ENCODE measurements around the gene SLC44A3. TPM values are rescaled to one million over a fixed set of nuclear protein-coding genes. Genes with fewer than 3 reads are reported as not detected.

The SLC44A3 gene
- total and polyA plus RNA-seq, 2 donors (not counting 1 experiment from before 2014, with no cell fraction given), result 3.9 to 9.7 TPM

- H4K20me1 ChIP-seq (ENCODE audit: control insufficient read depth, extremely low read depth, insufficient read depth, low read length), result no peaks in the 10 kb centered on the region
- no peak overlapping the region for H3K27ac ChIP-seq (ENCODE audit: insufficient read depth, low read length)
- peak overlapping the region; percentile 96 for H3K4me2 ChIP-seq (ENCODE audit: extremely low read depth, insufficient read depth, low read length)
- H3K9me3 ChIP-seq (ENCODE audit: control insufficient read depth, insufficient read depth, low read depth, low read length), result no peaks in the 10 kb centered on the region
- DNase-seq (ENCODE audit: low read depth in 2 of 2), result no peak
- no peak for TF ChIP-seq EZH2 (IDR thresholded peaks at IDR 0.05; ENCODE audit: low read length, missing control alignments)
- no peak for TF ChIP-seq CTCF (conservative IDR thresholded peaks at IDR 0.05 in 1 of 2, IDR thresholded peaks at IDR 0.05 in 1 of 2; ENCODE audit: low read depth in 1 of 2, low read length in 2 of 2)
- peak overlapping the region; percentile 56 to 71 (median 66) for H3K4me3 ChIP-seq (replicated peaks in 1 of 4; ENCODE audit: control extremely low read depth in 1 of 4, insufficient read depth in 1 of 4, low read depth in 3 of 4, low read length in 4 of 4)
- H3K4me1 ChIP-seq (ENCODE audit: control insufficient read depth, extremely low read depth, insufficient read depth, low read length), result no peaks in the 10 kb centered on the region
- peak overlapping the region; percentile 86 for H2AFZ ChIP-seq (ENCODE audit: low read length)
- H3K79me2 ChIP-seq (ENCODE audit: control insufficient read depth, insufficient read depth, low read length), result no peaks in the 10 kb centered on the region
- H3K9ac ChIP-seq (ENCODE audit: insufficient read depth, low read length), result no peak overlapping the region
- no peaks in the 10 kb centered on the region for H3K36me3 ChIP-seq (ENCODE audit: control insufficient read depth, insufficient read depth, low read length)
- peaks cover 3% of the 10 kb centered on the region for H3K27me3 ChIP-seq (ENCODE audit: control insufficient read depth, insufficient read depth, low read length)
Observed at GRCh38 chr1:94819238-94819944, 766 bp upstream of the SLC44A3 start.

GRCh38 chr1:94820936-94821335 is 779 bp downstream of the SLC44A3 start:
- no peak overlapping the region for H3K9ac ChIP-seq (ENCODE audit: insufficient read depth, low read length)
- TF ChIP-seq EZH2 (IDR thresholded peaks at IDR 0.05; ENCODE audit: low read length, missing control alignments), result no peak
- TF ChIP-seq CTCF (conservative IDR thresholded peaks at IDR 0.05 in 1 of 2, IDR thresholded peaks at IDR 0.05 in 1 of 2; ENCODE audit: low read depth in 1 of 2, low read length in 2 of 2), result no peak
- H3K4me2 ChIP-seq (ENCODE audit: extremely low read depth, insufficient read depth, low read length), result no peak overlapping the region
- no peak overlapping the region for H2AFZ ChIP-seq (ENCODE audit: low read length)
- H3K4me3 ChIP-seq (replicated peaks in 1 of 4; ENCODE audit: control extremely low read depth in 1 of 4, insufficient read depth in 1 of 4, low read depth in 3 of 4, low read length in 4 of 4), result peak overlapping the region in 1 of 4 experiments; percentile 71
- H3K27ac ChIP-seq (ENCODE audit: insufficient read depth, low read length), result no peak overlapping the region
- no peak for DNase-seq (ENCODE audit: low read depth in 2 of 2)
- no peaks in the 10 kb centered on the region for H3K4me1 ChIP-seq (ENCODE audit: control insufficient read depth, extremely low read depth, insufficient read depth, low read length)
- no peaks in the 10 kb centered on the region for H4K20me1 ChIP-seq (ENCODE audit: control insufficient read depth, extremely low read depth, insufficient read depth, low read length)
- H3K27me3 ChIP-seq (ENCODE audit: control insufficient read depth, insufficient read depth, low read length), result peaks cover 3% of the 10 kb centered on the region
- no peaks in the 10 kb centered on the region for H3K79me2 ChIP-seq (ENCODE audit: control insufficient read depth, insufficient read depth, low read length)
- no peaks in the 10 kb centered on the region for H3K9me3 ChIP-seq (ENCODE audit: control insufficient read depth, insufficient read depth, low read depth, low read length)
- H3K36me3 ChIP-seq (ENCODE audit: control insufficient read depth, insufficient read depth, low read length), result no peaks in the 10 kb centered on the region

GRCh38 chr1:94821636-94822305 is 1.6 kb downstream of the SLC44A3 start:
- Histone ChIP-seq H3K4me3 (replicated peaks in 1 of 4; ENCODE audit: control extremely low read depth in 1 of 4, insufficient read depth in 1 of 4, low read depth in 3 of 4, low read length in 4 of 4) (no peak overlapping the region), H3K79me2 (ENCODE audit: control insufficient read depth, insufficient read depth, low read length) (no peaks in the 10 kb centered on the region), H3K9me3 (ENCODE audit: control insufficient read depth, insufficient read depth, low read depth, low read length) (no peaks in the 10 kb centered on the region), H2AFZ (ENCODE audit: low read length) (no peak overlapping the region), H3K36me3 (ENCODE audit: control insufficient read depth, insufficient read depth, low read length) (no peaks in the 10 kb centered on the region), H3K27me3 (ENCODE audit: control insufficient read depth, insufficient read depth, low read length) (peaks cover 3% of the 10 kb centered on the region), H4K20me1 (ENCODE audit: control insufficient read depth, extremely low read depth, insufficient read depth, low read length) (no peaks in the 10 kb centered on the region), H3K27ac (ENCODE audit: insufficient read depth, low read length) (no peak overlapping the region), H3K9ac (ENCODE audit: insufficient read depth, low read length) (no peak overlapping the region), H3K4me1 (ENCODE audit: control insufficient read depth, extremely low read depth, insufficient read depth, low read length) (no peaks in the 10 kb centered on the region), H3K4me2 (ENCODE audit: extremely low read depth, insufficient read depth, low read length) (no peak overlapping the region)
- no peak for TF ChIP-seq CTCF (conservative IDR thresholded peaks at IDR 0.05 in 1 of 2, IDR thresholded peaks at IDR 0.05 in 1 of 2; ENCODE audit: low read depth in 1 of 2, low read length in 2 of 2)
- TF ChIP-seq EZH2 (IDR thresholded peaks at IDR 0.05; ENCODE audit: low read length, missing control alignments), result no peak
- no peak for DNase-seq (ENCODE audit: low read depth in 2 of 2)
